ENCODE measurements around the gene ZNF319. TPM values are rescaled to one million over a fixed set of nuclear protein-coding genes. Genes with fewer than 3 reads are reported as not detected.

Gene ZNF319
- total RNA-seq, 2 experiments from 2014 or later, result 5.6 to 7.0 TPM

- Mint-ChIP-seq H3K9me3 (no peaks in the 10 kb centered on the region), H3K4me3 (no peak overlapping the region), H3K4me1 (ENCODE audit: low read depth) (no peaks in the 10 kb centered on the region), H3K27me3 (no peaks in the 10 kb centered on the region), H3K27ac (no peak overlapping the region), H3K36me3 (ENCODE audit: low read depth) (no peaks in the 10 kb centered on the region)
- TF ChIP-seq CTCF (IDR thresholded peaks at IDR 0.05), result no peak
- POLR2A ChIA-PET, result no interaction called here
- no peak for DNase-seq
- CTCF ChIA-PET, result interaction anchor here (1.3 to 1.6 kb wide), 2 partner anchors 10 to 62 kb away, joined by 4 to 6 read pairs; no protein-coding TSS in a partner anchor
- no peak for ATAC-seq
- intact Hi-C loops (cut with micrococcal nuclease), result no loop called here
These were observed 34.3 kb upstream of the ZNF319 start for GRCh38 chr16:58034774-58035173.

GRCh38 chr16:58034128-58034685 lies 33.7 kb upstream of the ZNF319 start:
- H3K36me3 Mint-ChIP-seq (ENCODE audit: low read depth), result no peaks in the 10 kb centered on the region
- CTCF ChIA-PET, result interaction anchor here (0.8 to 1.6 kb wide), 3 partner anchors 10 to 63 kb away, joined by 3 to 6 read pairs (median 4); no protein-coding TSS in a partner anchor
- no peak for ATAC-seq
- no peaks in the 10 kb centered on the region for H3K9me3 Mint-ChIP-seq
- no peaks in the 10 kb centered on the region for H3K27me3 Mint-ChIP-seq
- no peak overlapping the region for H3K4me3 Mint-ChIP-seq
- intact Hi-C loops (cut with micrococcal nuclease), result no loop called here
- POLR2A ChIA-PET, result no interaction called here
- no peaks in the 10 kb centered on the region for H3K4me1 Mint-ChIP-seq (ENCODE audit: low read depth)
- no peak for DNase-seq
- no peak for TF ChIP-seq CTCF (IDR thresholded peaks at IDR 0.05)
- no peak overlapping the region for H3K27ac Mint-ChIP-seq

GRCh38 chr16:58032710-58033293 lies 32.3 kb upstream of the ZNF319 start:
- Mint-ChIP-seq H3K9me3 (no peaks in the 10 kb centered on the region), H3K4me1 (ENCODE audit: low read depth) (no peaks in the 10 kb centered on the region), H3K27me3 (no peaks in the 10 kb centered on the region), H3K36me3 (ENCODE audit: low read depth) (no peaks in the 10 kb centered on the region), H3K4me3 (no peak overlapping the region), H3K27ac (no peak overlapping the region)
- intact Hi-C loops (cut with micrococcal nuclease), result no loop called here
- DNase-seq (no peak), ATAC-seq (no peak)
- POLR2A ChIA-PET, result no interaction called here
- CTCF ChIA-PET, result interaction anchor here (1.0 to 1.6 kb wide), 4 partner anchors 9 to 95 kb away, joined by 3 to 5 read pairs (median 4); no protein-coding TSS in a partner anchor
- no peak for TF ChIP-seq CTCF (IDR thresholded peaks at IDR 0.05)

GRCh38 chr16:58031016-58031800 lies 30.7 kb upstream of the ZNF319 start:
- Mint-ChIP-seq H3K27me3 (no peaks in the 10 kb centered on the region), H3K36me3 (ENCODE audit: low read depth) (no peaks in the 10 kb centered on the region), H3K4me1 (ENCODE audit: low read depth) (no peaks in the 10 kb centered on the region), H3K4me3 (no peak overlapping the region), H3K9me3 (no peaks in the 10 kb centered on the region), H3K27ac (no peak overlapping the region)
- no peak for TF ChIP-seq CTCF (IDR thresholded peaks at IDR 0.05)
- ChIA-PET POLR2A (no interaction called here), CTCF (interaction anchor here (1.6 kb wide), 1 partner anchor 8 kb away, joined by 5 read pairs; no protein-coding TSS in a partner anchor)
- ATAC-seq (no peak), DNase-seq (no peak)
- intact Hi-C loops (cut with micrococcal nuclease), result no loop called here
